ENCODE results near the gene SH3YL1.

The SH3YL1 gene

DNA sequence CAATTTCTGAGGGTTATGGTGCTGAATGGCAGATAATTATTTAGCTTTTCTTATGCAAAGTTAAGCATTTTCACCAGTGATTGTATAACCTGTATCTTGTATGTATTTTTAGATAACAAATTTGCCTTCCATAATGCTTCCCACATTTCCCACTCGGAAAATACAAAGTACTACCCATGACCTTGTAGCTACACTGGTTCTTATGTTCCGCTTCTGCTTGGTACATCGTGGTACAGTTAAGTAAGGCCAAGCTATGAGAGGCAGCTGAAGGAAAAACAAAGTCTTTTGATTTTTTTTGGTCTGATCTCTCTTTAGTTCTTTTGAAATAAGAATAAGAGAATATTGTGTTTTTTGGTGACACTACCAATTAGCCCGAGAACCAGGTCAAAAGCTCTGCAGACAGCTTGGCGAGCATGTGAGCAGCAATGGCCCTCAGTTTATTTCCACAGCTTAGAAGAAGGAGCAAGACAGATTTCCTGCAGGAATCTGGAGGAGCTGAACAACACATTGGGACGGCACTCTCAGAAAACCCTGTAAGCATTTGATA lies 26.8 kb downstream of the SH3YL1 start:
- no peak for DNase-seq (ENCODE audit: low spot score)
- TF ChIP-seq, protein P1, sequence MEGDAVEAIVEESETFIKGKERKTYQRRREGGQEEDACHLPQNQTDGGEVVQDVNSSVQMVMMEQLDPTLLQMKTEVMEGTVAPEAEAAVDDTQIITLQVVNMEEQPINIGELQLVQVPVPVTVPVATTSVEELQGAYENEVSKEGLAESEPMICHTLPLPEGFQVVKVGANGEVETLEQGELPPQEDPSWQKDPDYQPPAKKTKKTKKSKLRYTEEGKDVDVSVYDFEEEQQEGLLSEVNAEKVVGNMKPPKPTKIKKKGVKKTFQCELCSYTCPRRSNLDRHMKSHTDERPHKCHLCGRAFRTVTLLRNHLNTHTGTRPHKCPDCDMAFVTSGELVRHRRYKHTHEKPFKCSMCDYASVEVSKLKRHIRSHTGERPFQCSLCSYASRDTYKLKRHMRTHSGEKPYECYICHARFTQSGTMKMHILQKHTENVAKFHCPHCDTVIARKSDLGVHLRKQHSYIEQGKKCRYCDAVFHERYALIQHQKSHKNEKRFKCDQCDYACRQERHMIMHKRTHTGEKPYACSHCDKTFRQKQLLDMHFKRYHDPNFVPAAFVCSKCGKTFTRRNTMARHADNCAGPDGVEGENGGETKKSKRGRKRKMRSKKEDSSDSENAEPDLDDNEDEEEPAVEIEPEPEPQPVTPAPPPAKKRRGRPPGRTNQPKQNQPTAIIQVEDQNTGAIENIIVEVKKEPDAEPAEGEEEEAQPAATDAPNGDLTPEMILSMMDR (IDR thresholded peaks at IDR 0.05) = no peak
- no peak overlapping the region for H3K4me3 ChIP-seq
- H3K27ac ChIP-seq = no peak overlapping the region

DNA sequence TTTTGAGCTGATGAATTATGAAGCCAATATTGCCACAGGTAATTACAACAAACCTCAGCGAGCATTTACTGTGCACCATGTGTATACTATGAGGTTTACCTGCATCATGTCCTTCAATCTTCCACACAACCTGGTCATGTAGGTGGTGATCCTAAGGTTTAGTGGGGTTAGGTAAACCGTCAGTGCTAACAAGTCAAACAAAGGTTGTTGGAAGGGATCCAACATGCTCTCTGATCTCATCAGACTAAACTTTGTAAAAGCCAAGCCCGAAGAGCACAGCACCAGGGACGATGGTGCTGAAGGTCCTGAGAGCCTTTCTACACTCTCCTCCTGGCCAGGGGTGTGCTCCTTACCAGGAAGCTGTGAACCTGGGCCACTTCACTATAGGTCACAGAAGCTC lies 29.4 kb downstream of the SH3YL1 start:
- TF ChIP-seq, protein P1 (IDR thresholded peaks at IDR 0.05) = no peak
- H3K27ac ChIP-seq = no peak overlapping the region
- no peak for DNase-seq (ENCODE audit: low spot score)
- no peak overlapping the region for H3K4me3 ChIP-seq

DNA sequence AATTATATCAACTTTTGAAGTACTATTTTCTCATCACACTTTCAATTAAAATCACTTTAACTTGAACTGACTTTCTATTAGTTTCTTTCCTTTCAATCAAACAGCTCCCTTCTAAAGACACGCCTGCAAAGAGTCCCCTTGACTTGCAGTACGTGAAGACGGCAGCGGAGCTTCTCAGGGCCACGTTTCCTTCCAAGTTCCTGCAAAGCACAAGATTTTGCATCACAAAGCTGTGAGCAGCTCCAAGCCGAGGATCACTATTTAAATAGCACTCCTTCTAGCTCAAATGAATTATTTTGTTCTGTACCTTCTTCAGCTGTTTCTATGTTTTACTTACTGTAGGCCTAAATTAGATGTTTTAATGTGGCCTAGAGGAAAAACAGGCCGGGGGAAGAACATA lies 30.8 kb downstream of the SH3YL1 start:
- TF ChIP-seq, protein P1 (IDR thresholded peaks at IDR 0.05) = no peak
- no peak for DNase-seq (ENCODE audit: low spot score)
- no peak overlapping the region for H3K27ac ChIP-seq
- no peak overlapping the region for H3K4me3 ChIP-seq

DNA sequence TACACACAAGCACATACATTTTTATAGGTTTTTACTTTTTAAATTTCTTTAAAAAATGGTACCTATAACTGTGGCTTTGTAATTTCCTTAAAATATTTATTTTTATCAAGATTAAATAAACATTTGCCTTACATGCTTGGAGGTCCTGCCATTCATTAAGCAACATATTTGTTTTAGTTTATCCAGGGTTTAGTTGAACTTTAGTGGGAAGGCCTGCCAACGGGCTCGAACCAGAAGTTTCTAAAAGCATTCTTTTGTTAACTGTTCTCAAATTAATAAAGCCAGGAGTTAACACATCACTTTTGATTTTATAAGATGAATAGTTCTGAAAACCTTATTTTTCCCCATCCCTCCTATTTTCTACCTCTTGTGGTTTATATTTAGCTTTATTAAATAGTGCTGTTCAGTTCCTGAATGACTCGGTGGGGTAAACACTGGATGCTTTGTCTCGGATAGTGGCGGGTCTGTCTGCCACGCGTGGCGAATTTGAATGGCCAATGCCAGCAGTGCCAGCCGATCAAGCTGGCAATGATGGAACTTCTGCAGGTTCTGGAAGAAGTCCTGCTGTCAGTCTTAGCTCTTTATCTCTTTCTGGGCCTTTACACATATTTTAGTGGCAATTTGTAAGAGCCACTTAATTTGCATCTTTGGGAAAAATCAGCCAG lies 32.2 kb downstream of the SH3YL1 start:
- Histone ChIP-seq H3K27ac (no peak overlapping the region), H3K4me3 (no peak overlapping the region)
- DNase-seq (ENCODE audit: low spot score) = no peak
- TF ChIP-seq, protein P1 (IDR thresholded peaks at IDR 0.05) = no peak

DNA sequence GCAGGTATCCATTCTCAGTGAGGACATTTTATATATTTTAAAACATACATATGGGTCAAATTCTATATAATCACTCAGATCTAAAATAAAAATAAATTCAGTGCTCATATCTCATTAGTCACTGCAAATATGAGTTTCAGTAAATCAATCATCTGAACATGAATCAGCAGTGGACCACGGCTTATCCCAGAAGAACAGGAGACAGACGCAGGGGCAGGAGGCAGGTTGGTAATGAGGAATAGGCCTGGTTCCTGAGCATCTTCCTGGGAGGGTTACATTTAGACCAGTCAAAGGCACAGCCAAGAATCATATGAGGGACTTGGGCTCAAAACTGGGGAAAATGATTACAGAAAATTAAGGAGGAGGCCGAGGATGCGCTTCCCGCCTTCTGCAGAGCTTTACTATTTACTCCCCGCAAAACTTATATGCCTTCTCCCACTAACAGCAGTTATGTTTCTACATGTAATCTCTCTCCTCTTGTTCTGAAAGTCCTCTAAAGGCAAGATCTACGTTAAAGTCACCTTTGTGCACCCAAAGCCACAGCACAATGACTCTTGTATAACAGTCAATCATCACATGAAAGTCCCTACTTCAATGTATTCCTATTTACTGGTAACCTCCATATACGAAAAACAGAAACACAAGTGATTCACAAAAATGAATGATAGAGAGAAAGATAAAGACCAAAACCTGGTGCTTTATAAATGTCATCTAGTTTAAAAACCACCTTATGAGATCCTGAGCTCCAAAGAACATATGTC lies 35.1 kb downstream of the SH3YL1 start:
- H3K27ac ChIP-seq = no peak overlapping the region
- TF ChIP-seq, protein P1 (IDR thresholded peaks at IDR 0.05) = no peak
- H3K4me3 ChIP-seq = no peak overlapping the region
- DNase-seq (ENCODE audit: low spot score) = no peak

DNA sequence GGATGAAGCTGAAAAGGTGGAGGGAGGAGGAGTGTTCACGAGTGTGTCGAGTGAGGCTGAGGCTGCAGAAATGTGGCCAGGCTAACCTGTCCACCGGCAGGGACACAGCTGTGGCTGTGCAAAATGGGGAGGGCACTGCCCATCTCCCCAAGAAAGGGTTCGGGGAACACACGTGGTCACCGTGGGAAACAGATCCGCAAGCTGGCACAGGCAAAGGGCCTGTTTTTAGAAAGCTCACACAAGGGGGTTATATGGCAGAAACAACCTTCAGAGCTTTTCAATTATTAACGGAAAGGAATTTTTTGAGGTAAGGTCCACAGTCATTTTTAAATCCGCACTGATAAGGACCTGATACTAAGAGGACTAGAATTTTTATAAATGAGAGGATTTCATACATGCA lies 35.7 kb downstream of the SH3YL1 start:
- H3K27ac ChIP-seq = no peak overlapping the region
- no peak for DNase-seq (ENCODE audit: low spot score)
- TF ChIP-seq, protein P1 (IDR thresholded peaks at IDR 0.05) = no peak

More for the DNA sequence above, 35.7 kb downstream of the SH3YL1 start:
- no peak overlapping the region for H3K4me3 ChIP-seq
